Measurements from ENCODE around the gene TMEM82. TPM values are rescaled to one million over a fixed set of nuclear protein-coding genes. Genes with fewer than 3 reads are reported as not detected.

Gene TMEM82
- total RNA-seq, 1 donor = not detected

DNA sequence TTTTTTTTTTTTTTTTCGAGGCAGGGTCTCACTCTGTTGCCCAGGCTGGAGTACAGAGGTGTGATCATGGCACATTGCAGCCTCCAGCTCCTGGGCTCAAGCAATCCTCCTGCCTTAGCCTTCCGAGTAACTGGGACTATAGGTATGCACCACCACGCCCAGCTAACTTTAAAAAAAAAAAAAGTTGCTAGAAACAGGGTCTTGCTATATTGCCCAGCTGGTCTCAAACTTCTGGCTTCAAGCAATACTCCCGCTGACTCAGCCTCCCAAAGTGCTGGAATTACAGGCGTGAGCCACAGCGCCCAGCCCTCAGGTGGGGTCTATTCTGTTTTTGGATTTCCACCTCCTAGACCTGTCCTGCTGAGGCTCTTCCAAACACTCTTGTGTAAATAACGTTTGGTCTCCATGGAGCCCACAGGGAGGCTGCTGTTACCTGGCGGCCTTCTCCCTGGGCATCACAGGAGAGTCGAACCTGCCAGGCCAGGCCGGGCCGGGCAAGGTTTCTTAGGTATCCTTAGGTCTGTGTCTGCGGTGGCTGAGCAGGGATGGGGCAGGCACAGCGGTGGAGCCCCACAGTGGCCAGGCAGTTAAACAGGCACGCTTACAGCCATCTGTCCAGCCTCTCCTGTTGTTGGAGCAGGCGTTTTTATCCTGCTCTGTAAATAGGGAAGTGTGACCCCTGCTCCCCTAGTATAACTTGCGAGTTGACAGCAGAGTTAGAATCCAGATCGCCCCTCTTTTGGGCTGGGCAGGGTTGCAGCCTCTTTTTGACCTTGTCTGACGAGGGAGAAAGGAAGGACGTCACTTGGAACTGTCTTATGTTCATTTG is 39.4 kb upstream of the TMEM82 start:
- TF ChIP-seq, protein P1, sequence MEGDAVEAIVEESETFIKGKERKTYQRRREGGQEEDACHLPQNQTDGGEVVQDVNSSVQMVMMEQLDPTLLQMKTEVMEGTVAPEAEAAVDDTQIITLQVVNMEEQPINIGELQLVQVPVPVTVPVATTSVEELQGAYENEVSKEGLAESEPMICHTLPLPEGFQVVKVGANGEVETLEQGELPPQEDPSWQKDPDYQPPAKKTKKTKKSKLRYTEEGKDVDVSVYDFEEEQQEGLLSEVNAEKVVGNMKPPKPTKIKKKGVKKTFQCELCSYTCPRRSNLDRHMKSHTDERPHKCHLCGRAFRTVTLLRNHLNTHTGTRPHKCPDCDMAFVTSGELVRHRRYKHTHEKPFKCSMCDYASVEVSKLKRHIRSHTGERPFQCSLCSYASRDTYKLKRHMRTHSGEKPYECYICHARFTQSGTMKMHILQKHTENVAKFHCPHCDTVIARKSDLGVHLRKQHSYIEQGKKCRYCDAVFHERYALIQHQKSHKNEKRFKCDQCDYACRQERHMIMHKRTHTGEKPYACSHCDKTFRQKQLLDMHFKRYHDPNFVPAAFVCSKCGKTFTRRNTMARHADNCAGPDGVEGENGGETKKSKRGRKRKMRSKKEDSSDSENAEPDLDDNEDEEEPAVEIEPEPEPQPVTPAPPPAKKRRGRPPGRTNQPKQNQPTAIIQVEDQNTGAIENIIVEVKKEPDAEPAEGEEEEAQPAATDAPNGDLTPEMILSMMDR (IDR thresholded peaks at IDR 0.05; ENCODE audit: insufficient read depth, low read depth, low read length) = peak; percentile 48
- peak; percentile 81 for DNase-seq (ENCODE audit: low read depth)
- no peak overlapping the region for H3K4me3 ChIP-seq (ENCODE audit: low read depth, low read length)

DNA sequence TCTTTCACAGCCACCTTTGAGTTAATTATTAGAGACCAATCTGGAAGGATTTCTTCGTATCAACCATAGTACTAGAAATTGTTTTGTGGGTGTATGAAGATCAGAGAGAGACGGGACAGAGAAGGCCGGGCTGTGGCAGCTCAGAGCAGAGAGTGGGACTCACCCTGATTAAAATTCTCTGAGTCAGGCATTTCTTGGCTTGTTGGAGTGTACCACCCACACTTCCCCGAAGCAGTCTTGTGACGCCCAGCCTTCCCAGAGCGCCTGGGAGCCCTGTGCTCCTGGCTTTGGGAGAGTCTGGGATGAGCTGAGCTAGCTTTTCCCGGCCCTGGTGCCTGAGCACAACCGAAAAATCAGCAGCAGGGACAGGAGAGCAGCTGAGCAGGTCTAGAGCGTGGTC is 38.7 kb upstream of the TMEM82 start:
- H3K4me3 ChIP-seq (ENCODE audit: low read depth, low read length) = no peak overlapping the region
- TF ChIP-seq, protein P1 (IDR thresholded peaks at IDR 0.05; ENCODE audit: insufficient read depth, low read depth, low read length) = no peak
- DNase-seq (ENCODE audit: low read depth) = peak; percentile 96

DNA sequence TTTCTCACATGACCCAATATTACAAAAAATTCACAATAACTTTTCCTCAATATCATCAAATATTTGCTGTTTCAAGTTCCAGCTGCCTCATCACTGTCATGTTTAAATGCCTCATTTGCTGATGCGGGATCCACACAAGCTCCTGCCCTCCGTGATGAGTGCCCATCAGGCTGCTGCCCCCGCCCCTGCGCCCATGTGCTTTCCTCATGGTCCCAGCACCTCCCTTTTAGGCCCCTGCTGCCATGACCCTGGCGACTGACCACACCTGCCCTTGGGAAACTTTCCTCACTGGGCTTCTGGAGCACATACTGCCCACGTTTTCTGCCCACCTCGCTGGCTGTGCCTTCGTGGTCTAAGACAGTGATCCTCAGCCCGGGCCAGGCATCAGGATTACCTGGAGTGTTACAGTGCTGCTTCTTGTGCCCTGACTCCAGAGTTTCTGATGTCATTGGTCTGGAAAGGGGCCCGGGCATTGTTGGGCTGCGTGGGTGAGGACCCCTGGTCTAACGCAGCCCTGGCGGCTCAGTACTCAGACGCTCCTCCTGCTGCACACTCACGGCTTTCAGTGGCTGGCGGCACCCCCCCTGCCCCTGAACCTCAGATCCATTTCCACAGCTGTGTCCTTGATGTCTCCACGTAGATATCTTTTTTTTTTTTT is 37.6 kb upstream of the TMEM82 start:
- no peak for DNase-seq (ENCODE audit: low read depth)
- H3K4me3 ChIP-seq (ENCODE audit: low read depth, low read length) = no peak overlapping the region
- TF ChIP-seq, protein P1 (IDR thresholded peaks at IDR 0.05; ENCODE audit: insufficient read depth, low read depth, low read length) = no peak

DNA sequence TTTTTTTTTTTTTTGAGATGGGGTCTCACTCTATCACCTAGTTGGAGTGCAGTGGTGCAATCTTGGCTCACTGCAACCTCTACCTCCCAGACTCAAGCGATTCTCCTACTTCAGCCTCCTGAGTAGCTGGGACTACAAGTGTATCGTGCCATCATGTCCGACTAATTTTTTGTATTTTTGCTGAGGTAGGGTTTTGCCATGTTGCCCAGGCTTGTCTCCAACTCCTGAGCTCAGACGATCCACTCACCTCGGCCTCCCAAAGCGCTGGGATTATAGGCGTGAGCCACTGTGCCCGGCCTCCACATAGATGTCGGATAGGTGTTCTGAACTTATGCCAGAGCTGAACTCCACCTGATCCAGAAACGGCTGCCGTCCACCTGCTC is 37.1 kb upstream of the TMEM82 start:
- H3K4me3 ChIP-seq (ENCODE audit: low read depth, low read length) = no peak overlapping the region
- TF ChIP-seq, protein P1 (IDR thresholded peaks at IDR 0.05; ENCODE audit: insufficient read depth, low read depth, low read length) = no peak
- no peak for DNase-seq (ENCODE audit: low read depth)

DNA sequence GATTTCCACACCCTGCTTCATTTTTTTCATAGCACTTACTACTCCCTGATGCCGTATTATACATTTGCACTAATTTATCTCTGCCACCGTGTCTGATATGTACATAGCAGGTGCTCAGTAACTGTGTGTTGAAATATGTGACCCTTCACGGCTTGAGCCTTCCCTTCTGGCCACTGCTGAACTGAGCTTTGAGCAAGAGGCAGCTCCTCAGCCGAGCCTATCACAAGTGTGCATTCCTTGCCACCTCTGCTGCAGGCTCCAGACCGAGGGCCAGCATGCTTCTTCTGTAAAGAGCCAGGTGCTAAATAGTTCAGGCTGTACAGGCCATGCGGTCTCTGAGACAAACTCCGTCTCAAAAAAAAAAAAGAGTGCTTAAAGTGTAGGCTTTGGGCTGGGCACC is 35.5 kb upstream of the TMEM82 start:
- no peak for DNase-seq (ENCODE audit: low read depth)
- TF ChIP-seq, protein P1 (IDR thresholded peaks at IDR 0.05; ENCODE audit: insufficient read depth, low read depth, low read length) = no peak
- H3K4me3 ChIP-seq (ENCODE audit: low read depth, low read length) = no peak overlapping the region

DNA sequence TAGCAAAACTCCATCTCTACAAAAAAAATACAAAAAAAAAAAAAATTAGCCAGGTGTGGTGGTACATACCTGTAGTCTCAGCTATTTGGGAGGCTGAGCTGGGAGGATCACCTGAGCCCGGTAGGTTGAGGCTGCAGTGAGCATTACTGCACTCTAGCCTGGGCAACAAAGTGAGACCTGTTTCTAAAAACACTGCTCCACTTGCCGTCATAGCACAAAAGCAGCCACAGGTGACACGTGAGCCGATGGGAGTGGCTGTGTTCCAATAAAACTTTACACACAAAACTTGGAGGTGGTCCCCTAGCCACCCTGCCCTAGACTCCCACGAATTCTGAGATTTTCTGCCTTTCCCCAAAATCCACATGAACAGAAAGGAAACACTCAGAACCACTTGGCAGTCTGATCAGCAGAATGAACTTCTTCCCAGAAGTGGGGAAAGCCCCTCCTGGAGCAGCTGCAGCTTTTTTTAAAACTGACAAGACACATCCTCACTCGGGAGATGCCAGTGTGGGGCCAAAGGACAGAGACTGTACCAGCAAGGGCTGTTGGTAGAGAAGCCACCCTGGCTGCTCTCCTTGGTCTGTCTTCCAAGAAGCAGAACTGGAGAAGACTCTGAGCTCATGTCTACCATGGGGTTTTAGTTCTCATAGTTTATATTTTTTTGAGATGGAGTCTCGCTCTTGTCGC is 34.9 kb upstream of the TMEM82 start:
- no peak overlapping the region for H3K4me3 ChIP-seq (ENCODE audit: low read depth, low read length)
- TF ChIP-seq, protein P1 (IDR thresholded peaks at IDR 0.05; ENCODE audit: insufficient read depth, low read depth, low read length) = no peak
- DNase-seq (ENCODE audit: low read depth) = no peak
